DOHH2 (cell line): ENCODE data around the gene FILIP1L.

Source experiments
- H3F3A ChIP-seq: fragments of 200-600 bp; sonication (generic), shearing (Covaris generic); 2 replicates; pipeline ENCODE4 v1.6.0; 2016; ENCODE audit warnings: antibody characterized with exemption, mild to moderate bottlenecking; ENCODE audit not compliant: control insufficient read depth, insufficient read depth
- H3K27ac ChIP-seq: fragments of 200-600 bp; sonication (generic); 2 replicates; pipeline ENCODE4 v1.5.1; 2014; ENCODE audit warnings: low read depth, mild to moderate bottlenecking, low read length, moderate library complexity
- H3K27me3 ChIP-seq: fragments of 200-600 bp; sonication (generic); 2 replicates; pipeline ENCODE4 v1.6.1; 2014; ENCODE audit warnings: mild to moderate bottlenecking, low read length, mixed read lengths; ENCODE audit not compliant: control insufficient read depth
- H3K36me3 ChIP-seq: fragments of 200-600 bp; sonication (generic); 2 replicates; pipeline ENCODE4 v1.6.1; 2014; ENCODE audit warnings: mild to moderate bottlenecking, low read length, moderate library complexity, mixed read lengths; ENCODE audit not compliant: control insufficient read depth
- H3K4me1 ChIP-seq: fragments of 200-600 bp; sonication (generic); 2 replicates; pipeline ENCODE4 v1.6.1; 2014; ENCODE audit warnings: mild to moderate bottlenecking, low read length, mixed read lengths; ENCODE audit not compliant: control insufficient read depth
- H3K4me2 ChIP-seq: fragments of 200-600 bp; sonication (generic); 2 replicates; pipeline ENCODE4 v1.6.0; 2014; ENCODE audit warnings: mild to moderate bottlenecking, low read length, moderate library complexity
- H3K4me3 ChIP-seq: fragments of 200-600 bp; sonication (generic); 2 replicates; pipeline ENCODE4 v1.5.1; 2014; ENCODE audit warnings: mild to moderate bottlenecking, low read length, mixed read lengths
- H3K79me2 ChIP-seq: fragments of 200-600 bp; sonication (generic); 2 replicates; pipeline ENCODE4 v1.6.1; 2014; ENCODE audit warnings: mild to moderate bottlenecking, low read length, mixed read lengths; ENCODE audit not compliant: control insufficient read depth
- H3K9me2 ChIP-seq: fragments of 200-600 bp; sonication (generic); replicated peaks from 2 replicates; pipeline ENCODE4 v1.6.1; 2014; ENCODE audit warnings: mild to moderate bottlenecking, low read length, mixed read lengths; ENCODE audit not compliant: control insufficient read depth
- H3K9me3 ChIP-seq: fragments of 200-600 bp; sonication (generic); 2 replicates; pipeline ENCODE4 v1.6.1; 2014; ENCODE audit warnings: antibody characterized with exemption, low read length, mixed read lengths; ENCODE audit not compliant: control insufficient read depth, insufficient read depth
- H4K20me1 ChIP-seq: fragments of 200-600 bp; sonication (generic); 2 replicates; pipeline ENCODE4 v1.6.0; 2014; ENCODE audit warnings: low read depth, mild to moderate bottlenecking, antibody characterized with exemption, low read length, moderate library complexity; ENCODE audit not compliant: control insufficient read depth, insufficient read depth
- EZH2phosphoT487 ChIP-seq: fragments of 200-600 bp; sonication (generic); IDR thresholded peaks from 2 replicates; pipeline ENCODE4 v1.6.1; 2017; ENCODE audit warnings: borderline replicate concordance, mild to moderate bottlenecking, antibody characterized with exemption, low read length, moderate library complexity, mixed read lengths
- TF ChIP-seq, protein P1 (sequence below): fragments of 200-600 bp; sonication (generic); IDR thresholded peaks from one replicate; pipeline ENCODE4 v1.5.1; 2014; ENCODE audit warnings: antibody characterized with exemption, mild to moderate bottlenecking, low read depth, low read length; ENCODE audit not compliant: poor library complexity, severe bottlenecking

Gene FILIP1L

DNA sequence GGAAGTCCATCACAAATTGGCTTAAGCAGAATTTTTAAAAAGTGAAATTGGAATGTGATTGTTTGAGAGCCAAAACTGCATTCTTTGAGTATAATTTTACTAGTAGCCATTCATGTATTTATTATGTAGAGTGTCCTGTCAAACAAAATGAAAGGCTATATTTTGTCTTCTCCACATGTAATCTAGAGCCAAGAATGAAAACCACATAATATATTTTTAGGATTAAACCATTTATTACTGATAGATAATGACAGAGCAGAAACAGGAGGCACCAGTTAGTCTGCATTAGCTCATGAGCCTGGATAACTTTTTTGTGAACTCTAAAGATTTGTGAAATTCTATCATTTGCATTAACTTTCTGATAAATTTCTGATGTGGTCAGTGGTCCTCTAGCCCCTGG, 130.2 kb downstream of the FILIP1L start:
- Histone ChIP-seq H3K36me3 (no peaks in the 10 kb centered on the region), H3K4me1 (peaks cover 4% of the 10 kb centered on the region), H3K4me3 (no peak overlapping the region), H3F3A (no peaks in the 10 kb centered on the region), H3K79me2 (no peaks in the 10 kb centered on the region; the same call in 1 of the 2 replicates), H3K27me3 (no peaks in the 10 kb centered on the region), H3K9me2 (no peaks in the 10 kb centered on the region), H3K9me3 (no peaks in the 10 kb centered on the region), H3K4me2 (no peak overlapping the region), H3K27ac (no peak overlapping the region), H4K20me1 (no peaks in the 10 kb centered on the region)
- TF ChIP-seq EZH2phosphoT487: no peak
- TF ChIP-seq, protein P1, sequence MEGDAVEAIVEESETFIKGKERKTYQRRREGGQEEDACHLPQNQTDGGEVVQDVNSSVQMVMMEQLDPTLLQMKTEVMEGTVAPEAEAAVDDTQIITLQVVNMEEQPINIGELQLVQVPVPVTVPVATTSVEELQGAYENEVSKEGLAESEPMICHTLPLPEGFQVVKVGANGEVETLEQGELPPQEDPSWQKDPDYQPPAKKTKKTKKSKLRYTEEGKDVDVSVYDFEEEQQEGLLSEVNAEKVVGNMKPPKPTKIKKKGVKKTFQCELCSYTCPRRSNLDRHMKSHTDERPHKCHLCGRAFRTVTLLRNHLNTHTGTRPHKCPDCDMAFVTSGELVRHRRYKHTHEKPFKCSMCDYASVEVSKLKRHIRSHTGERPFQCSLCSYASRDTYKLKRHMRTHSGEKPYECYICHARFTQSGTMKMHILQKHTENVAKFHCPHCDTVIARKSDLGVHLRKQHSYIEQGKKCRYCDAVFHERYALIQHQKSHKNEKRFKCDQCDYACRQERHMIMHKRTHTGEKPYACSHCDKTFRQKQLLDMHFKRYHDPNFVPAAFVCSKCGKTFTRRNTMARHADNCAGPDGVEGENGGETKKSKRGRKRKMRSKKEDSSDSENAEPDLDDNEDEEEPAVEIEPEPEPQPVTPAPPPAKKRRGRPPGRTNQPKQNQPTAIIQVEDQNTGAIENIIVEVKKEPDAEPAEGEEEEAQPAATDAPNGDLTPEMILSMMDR: no peak

DNA sequence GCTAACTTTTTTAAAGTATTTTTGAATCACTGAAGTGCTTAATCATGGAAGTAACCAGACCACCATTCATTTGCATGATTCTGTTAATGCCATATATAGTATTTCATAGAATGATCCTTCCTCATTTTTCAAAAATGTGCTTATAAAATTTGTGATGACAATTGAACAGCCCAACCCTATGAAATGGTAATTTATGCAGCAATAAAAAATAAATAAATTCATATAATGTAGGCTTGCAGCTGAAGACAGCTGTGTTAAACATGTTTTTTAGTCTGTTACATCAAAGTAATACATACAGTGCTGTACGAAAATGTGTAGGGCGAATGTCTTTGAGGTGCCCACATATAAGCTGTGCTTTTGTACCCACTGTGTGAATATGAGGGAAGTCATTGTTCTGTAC, 131.7 kb downstream of the FILIP1L start:
- H3K4me1 ChIP-seq: peaks cover 4% of the 10 kb centered on the region

DNA sequence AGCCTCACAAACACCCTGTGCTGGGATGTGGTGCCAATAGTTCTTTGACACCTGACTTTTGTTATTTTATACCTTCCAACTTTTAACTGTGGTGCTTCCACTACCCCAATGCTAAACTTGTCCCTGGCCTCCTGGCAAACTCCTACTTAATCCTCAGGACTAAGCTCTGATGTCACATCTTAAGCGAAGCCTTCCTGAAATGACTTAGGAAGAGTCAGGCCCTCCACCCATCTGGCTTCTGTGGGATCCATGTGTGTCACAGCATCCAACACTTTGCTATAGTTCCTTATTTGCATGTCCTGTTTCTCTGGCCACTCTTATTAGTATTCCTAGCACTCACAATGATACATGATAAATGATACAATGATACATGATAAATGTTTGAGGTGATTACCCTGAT, 133.2 kb downstream of the FILIP1L start:
- Histone ChIP-seq H3F3A (no peaks in the 10 kb centered on the region), H3K36me3 (no peaks in the 10 kb centered on the region), H3K9me2 (no peaks in the 10 kb centered on the region), H4K20me1 (no peaks in the 10 kb centered on the region), H3K27me3 (no peaks in the 10 kb centered on the region), H3K4me2 (no peak overlapping the region), H3K27ac (no peak overlapping the region), H3K4me1 (peaks cover 4% of the 10 kb centered on the region), H3K79me2 (no peaks in the 10 kb centered on the region; the same call in 1 of the 2 replicates), H3K4me3 (no peak overlapping the region), H3K9me3 (no peaks in the 10 kb centered on the region)
- TF ChIP-seq, protein P1: no peak
- TF ChIP-seq EZH2phosphoT487: no peak

More for the DNA sequence above, 131.7 kb downstream of the FILIP1L start:
- Histone ChIP-seq H3K4me2 (no peak overlapping the region), H3K36me3 (no peaks in the 10 kb centered on the region), H3K27me3 (no peaks in the 10 kb centered on the region), H3K27ac (no peak overlapping the region), H3K9me3 (no peaks in the 10 kb centered on the region), H3F3A (no peaks in the 10 kb centered on the region), H3K9me2 (no peaks in the 10 kb centered on the region), H4K20me1 (no peaks in the 10 kb centered on the region), H3K79me2 (no peaks in the 10 kb centered on the region; the same call in 1 of the 2 replicates), H3K4me3 (no peak overlapping the region)
- TF ChIP-seq, protein P1: no peak
- no peak for TF ChIP-seq EZH2phosphoT487
